K562 (cell line): ENCODE results near the gene KLRC3. TPM values are rescaled to one million over a fixed set of nuclear protein-coding genes. Genes with fewer than 3 reads are reported as not detected.

Experiments used
- ADNP ChIP-seq: fragments of 200-800 bp; sonication (Bioruptor generic); IDR thresholded peaks from 2 replicates; pipeline ENCODE4 v1.6.1; 2016; ENCODE audit warnings: missing genetic modification characterization, missing compliant biosample characterization
- AFF1 ChIP-seq, 2 experiments: fragments of 450-650 bp; IDR thresholded peaks; 2 replicates each; pipeline ENCODE4 v1.6.1; 2018; ENCODE audit warnings: mild to moderate bottlenecking in 2 of 2, low read depth in 1 of 2; ENCODE audit not compliant: partially characterized antibody in 2 of 2
- ETV5 ChIP-seq: sonication (generic); formaldehyde crosslinking; IDR thresholded peaks from 2 replicates; pipeline ENCODE4 v1.4.0; 2020; ENCODE audit warnings: low read depth, mild to moderate bottlenecking, missing genetic modification reagents
- HCFC1 ChIP-seq: IDR thresholded peaks from 2 replicates; pipeline ENCODE4 v1.6.1; 2012; ENCODE audit warnings: low read depth, low read length, improper control_type of control experiment
- NCOR1 ChIP-seq: fragments of 450-650 bp; IDR thresholded peaks from 2 replicates; pipeline ENCODE4 v1.6.1; 2016; ENCODE audit warnings: mild to moderate bottlenecking, moderate library complexity
- RBBP5 ChIP-seq: fragments of 200-600 bp; sonication (generic); IDR thresholded peaks from 2 replicates; pipeline ENCODE4 v1.6.1; 2012; ENCODE audit warnings: borderline replicate concordance, mild to moderate bottlenecking, low read length, control low read depth, inconsistent platforms; ENCODE audit not compliant: insufficient read depth, poor library complexity, severe bottlenecking
- RBM14 ChIP-seq: fragments of 200-400 bp; formaldehyde crosslinking; IDR thresholded peaks from 2 replicates; pipeline ENCODE4 v1.6.1; 2018; ENCODE audit warnings: low read depth, mild to moderate bottlenecking, low read length, moderate library complexity, borderline replicate concordance; ENCODE audit not compliant: insufficient read depth
- WHSC1 ChIP-seq: IDR thresholded peaks from one replicate; pipeline ENCODE4 v1.6.1; 2012; ENCODE audit warnings: low read length, control low read depth, inconsistent platforms
- ZBTB26 ChIP-seq: fragments of 450-650 bp; formaldehyde crosslinking; IDR thresholded peaks from 2 replicates; pipeline ENCODE4 v1.4.0; 2022; ENCODE audit warnings: missing genetic modification characterization
- ZFX ChIP-seq: sonication (generic); formaldehyde crosslinking; IDR thresholded peaks from 2 replicates; pipeline ENCODE4 v1.8.0; 2022; ENCODE audit warnings: mild to moderate bottlenecking, missing genetic modification reagents, moderate library complexity
- ZNF232 ChIP-seq: sonication (generic); formaldehyde crosslinking; IDR thresholded peaks from 2 replicates; pipeline ENCODE4 v1.8.0; 2022; ENCODE audit warnings: mild to moderate bottlenecking, missing genetic modification reagents
- ZNF354B ChIP-seq: fragments of 250-450 bp; sonication (Bioruptor Pico); IDR thresholded peaks from 2 replicates; pipeline ENCODE4 v1.4.0; 2020
- ZNF57 ChIP-seq: fragments of 450-650 bp; formaldehyde crosslinking; IDR thresholded peaks from 2 replicates; pipeline ENCODE4 v1.4.0; 2020; ENCODE audit warnings: mild to moderate bottlenecking, moderate library complexity
- ZNF592 ChIP-seq: fragments of 450-650 bp; IDR thresholded peaks from 2 replicates; pipeline ENCODE4 v1.6.1; 2017; ENCODE audit warnings: antibody characterized with exemption, mild to moderate bottlenecking
- ZNF717 ChIP-seq: fragments of 250-450 bp; sonication (Bioruptor Pico); IDR thresholded peaks from 2 replicates; pipeline ENCODE4 v1.5.0; 2021
- polyA plus RNA-seq, 8 experiments: library from polyadenylated mRNA; depleted of rRNA in 4 of 8; stranded (reverse) in 5 of 8; unstranded in 3 of 8; fragments of >200 nt; fragmentation: Nextera tagmentation in 2 of 8; fragmentation: Illumina TruSeq in 1 of 8; extraction: Ambion mirVana in 2 of 8; extraction: Trizol in 1 of 8; gene quantifications; 2 replicates each; pipeline versions ENCODE4 v1.2.1 to v1.2.3, GENCODE V29; 2011 to 2014; ENCODE audit warnings: inconsistent platforms in 1 of 8, missing spikeins in 1 of 8
- total RNA-seq, 7 experiments: library from RNA; depleted of rRNA in 6 of 7; stranded (reverse); fragments of >200 nt in 6 of 7; fragmentation: Illumina TruSeq in 2 of 7; extraction: Trizol in 2 of 7; gene quantifications; 2 replicates each; pipeline versions ENCODE4 v1.2.1 to v1.2.3, GENCODE V29; 2011 to 2021; ENCODE audit warnings: low replicate concordance in 1 of 7

Gene KLRC3
- total and polyA plus RNA-seq, 9 of the 15 experiments (the other 6 are each of a cell fraction or from before 2014, with no cell fraction given): 0.09 to 0.32 (median 0.18) TPM; not detected in 5

GRCh38 chr12:10363914-10364814 is 56.2 kb downstream of the KLRC3 start (continued):
- TF ChIP-seq ZNF354B (no peak), ZNF57 (CRISPR knock-in tag) (no peak), WHSC1 (no peak), ETV5 (CRISPR knock-in tag) (no peak), ZNF717 (CRISPR knock-in tag) (no peak), AFF1 (IDR thresholded peaks at IDR 0.05; ENCODE audit: low read depth in 1 of 2, partially characterized antibody in 2 of 2) (no peak), ZNF592 (0 out of 2 replicates have a peak, but pooled peaks have one; percentile 24), HCFC1 (no peak), ADNP (tag) (no peak), ZNF232 (CRISPR knock-in tag) (no peak), ZFX (CRISPR knock-in tag) (peak; percentile 88), RBBP5 (peak; percentile 72), ZBTB26 (CRISPR knock-in tag) (no peak), RBM14 (no peak), NCOR1 (no peak)
